Kidney (tissue), 14 donors: ENCODE results near the gene TRA2B. TPM values are rescaled to one million over a fixed set of nuclear protein-coding genes. Genes with fewer than 3 reads are reported as not detected.

ENCODE experiments used
- DNase-seq, 5 donors: peaks; one replicate each; pipeline ENCODE4 v3.0.0-alpha.2; 2013 to 2020
- FAIRE-seq: peaks from 2 replicates; lab custom pipeline; 2012; peaks lifted over from hg19 to GRCh38; lab: Jason Lieb, UNC
- H3K27ac ChIP-seq, 2 donors: one replicate each; pipeline ENCODE4 v1.7.0; 2013; ENCODE audit warnings: low read depth in 2 of 2, low read length in 2 of 2, inconsistent platforms in 1 of 2
- H3K27me3 ChIP-seq: one replicate; pipeline ENCODE4 v1.7.1; 2013; ENCODE audit warnings: low read length, inconsistent platforms; ENCODE audit not compliant: control insufficient read depth, insufficient read depth
- H3K36me3 ChIP-seq, 3 donors: one replicate each; pipeline versions ENCODE4 v1.7.0 to v1.7.1; 2013; ENCODE audit warnings: low read length in 3 of 3, control low read depth in 1 of 3, inconsistent platforms in 1 of 3; ENCODE audit not compliant: insufficient read depth in 3 of 3, control insufficient read depth in 2 of 3
- H3K4me1 ChIP-seq, 3 donors: one replicate each; pipeline versions ENCODE4 v1.7.0 to v1.7.1; 2013; ENCODE audit warnings: low read length in 3 of 3, inconsistent platforms in 1 of 3, low read depth in 1 of 3; ENCODE audit not compliant: control insufficient read depth in 2 of 3, insufficient read depth in 2 of 3
- H3K4me3 ChIP-seq, 3 donors: one replicate each; pipeline versions ENCODE4 v1.7.0 to v1.8.1; 2013; ENCODE audit warnings: low read length in 3 of 3, control low read depth in 1 of 3, inconsistent platforms in 1 of 3
- H3K9ac ChIP-seq, 3 donors: one replicate each; pipeline versions ENCODE4 v1.7.0 to v1.7.1; 2013; ENCODE audit warnings: low read length in 3 of 3, control low read depth in 1 of 3, inconsistent platforms in 1 of 3
- H3K9me3 ChIP-seq, 3 donors: one replicate each; pipeline versions ENCODE4 v1.7.0 to v1.7.1; 2013; ENCODE audit warnings: low read length in 3 of 3, control low read depth in 1 of 3, inconsistent platforms in 1 of 3; ENCODE audit not compliant: control insufficient read depth in 2 of 3, insufficient read depth in 1 of 3
- CTCF ChIP-seq: IDR thresholded peaks from 3 replicates; pipeline ENCODE4 v1.5.1; 2012; ENCODE audit warnings: mild to moderate bottlenecking, moderate library complexity, borderline replicate concordance; ENCODE audit not compliant: insufficient read depth; ENCODE audit errors: extremely low read depth
- intact Hi-C: fragments of 100-400 bp; cut with DNase I; formaldehyde crosslinking; loops from one replicate; pipeline ENCODE4 v1.11.1; 2022
- polyA plus RNA-seq: library from polyadenylated mRNA; stranded (reverse); fragments of 350-450 nt; fragmentation: Illumina TruSeq; extraction: RNeasy Lipid Tissue Mini Kit (QIAGEN cat#74804); gene quantifications from one replicate; pipeline ENCODE4 v1.2.3, GENCODE V29; 2014; ENCODE audit warnings: low read depth, low replicate concordance; ENCODE audit not compliant: insufficient read depth
- total RNA-seq: library from RNA; stranded (reverse); fragmentation: NEBNext Ultra II Directional; extraction: Animal tissue kit (Norgen Biotek cat#: 25700); gene quantifications from one replicate; pipeline ENCODE4 v1.2.1, GENCODE V29; 2021
- donor health status: control.
- donor health status: control.
- donor health status: control.
- donor health status: control.
- donor health status: control.
- donor health status: DM: yes; HTN: yes; CAD: no.
- donor health status: Normal renal cell carcinoma (clear cell type).

TRA2B gene
- total and polyA plus RNA-seq, 2 donors from 2014 or later = 66.8 to 109 TPM

GRCh38 chr3:185874119-185874518 lies 63.7 kb downstream of the TRA2B start:
- H3K9me3 ChIP-seq = no peaks in the 10 kb centered on the region
- intact Hi-C loops = no loop called here
- H3K4me1 ChIP-seq = no peaks in the 10 kb centered on the region
- no peak for DNase-seq
- FAIRE-seq = no peak
- H3K27ac ChIP-seq = no peak overlapping the region
- no peaks in the 10 kb centered on the region for H3K27me3 ChIP-seq
- no peak for TF ChIP-seq CTCF
- H3K36me3 ChIP-seq = no peaks in the 10 kb centered on the region
- no peak overlapping the region for H3K9ac ChIP-seq
- H3K4me3 ChIP-seq = no peak overlapping the region

DNA sequence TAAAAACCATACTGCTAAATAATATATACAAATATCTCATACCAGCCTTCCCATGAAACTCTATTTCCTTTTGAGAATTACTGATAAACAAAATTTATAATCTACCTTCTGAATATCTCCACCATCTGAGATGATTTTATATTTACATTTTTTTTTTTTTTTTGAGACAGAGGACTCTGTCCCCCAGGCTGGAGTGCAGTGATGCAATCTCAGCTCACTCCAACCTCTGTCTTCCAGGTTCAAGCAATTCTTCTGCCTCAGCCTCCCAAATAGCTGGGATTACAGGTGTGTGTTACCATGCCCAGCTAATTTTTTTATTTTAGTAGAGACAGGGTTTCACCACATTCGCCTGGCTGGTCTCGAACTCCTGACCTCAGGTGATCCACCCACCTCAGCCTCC lies 70.2 kb downstream of the TRA2B start:
- Histone ChIP-seq H3K27me3 (no peaks in the 10 kb centered on the region), H3K27ac (no peak overlapping the region), H3K4me1 (no peaks in the 10 kb centered on the region), H3K4me3 (no peak overlapping the region), H3K9me3 (peaks cover 0 to 2% (median 0%) of the 10 kb centered on the region in 3 donors), H3K36me3 (no peaks in the 10 kb centered on the region), H3K9ac (no peak overlapping the region)
- no peak for TF ChIP-seq CTCF
- DNase-seq (no peak), FAIRE-seq (no peak)
- intact Hi-C loops = no loop called here

DNA sequence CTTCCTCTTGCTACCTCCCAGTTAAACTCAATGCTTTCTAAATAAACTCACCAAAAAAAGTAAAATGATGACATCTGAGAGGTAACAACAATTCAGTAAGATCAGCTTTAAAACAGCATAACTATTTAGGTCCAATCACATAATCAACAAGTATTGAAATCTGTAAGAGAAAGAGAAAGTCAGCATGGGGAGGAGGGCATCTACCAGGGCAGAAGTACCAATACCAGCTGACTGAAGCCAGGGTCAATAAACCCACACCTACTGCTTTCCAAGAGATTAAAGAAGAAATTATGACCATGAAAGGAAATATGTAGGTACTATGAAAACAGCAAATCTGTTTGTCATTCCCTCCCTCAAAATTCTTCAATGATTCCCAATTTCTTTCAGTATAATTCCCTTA lies 70.8 kb downstream of the TRA2B start:
- Histone ChIP-seq H3K9ac (no peak overlapping the region), H3K36me3 (no peaks in the 10 kb centered on the region), H3K27ac (no peak overlapping the region), H3K27me3 (no peaks in the 10 kb centered on the region), H3K4me1 (no peaks in the 10 kb centered on the region), H3K4me3 (no peak overlapping the region), H3K9me3 (peaks cover 0 to 2% (median 0%) of the 10 kb centered on the region in 3 donors)
- no peak for DNase-seq
- no peak for TF ChIP-seq CTCF
- no peak for FAIRE-seq
- intact Hi-C loops = no loop called here

DNA sequence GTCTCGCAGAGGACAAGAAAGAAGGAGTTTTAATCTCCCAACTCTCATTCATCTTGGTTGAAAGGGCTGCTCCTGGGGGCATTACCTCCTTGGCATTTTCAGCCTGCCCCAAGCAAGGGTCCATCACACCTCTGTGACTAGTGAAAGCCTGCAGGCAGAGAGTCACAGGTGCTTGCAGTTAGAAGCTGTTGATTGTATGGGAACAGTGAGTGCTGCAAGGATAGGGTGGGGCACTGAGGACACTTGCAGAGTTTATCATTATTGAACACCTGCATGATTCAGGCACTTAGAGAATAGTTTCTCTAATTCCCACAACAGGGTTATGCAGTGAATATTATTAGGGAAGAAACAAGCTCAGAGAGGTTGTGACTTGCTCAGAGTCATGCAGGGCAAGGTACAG lies 71.3 kb downstream of the TRA2B start:
- Histone ChIP-seq H3K4me1 (no peaks in the 10 kb centered on the region), H3K9me3 (peaks cover 0 to 2% (median 0%) of the 10 kb centered on the region in 3 donors), H3K27me3 (no peaks in the 10 kb centered on the region), H3K9ac (no peak overlapping the region), H3K27ac (no peak overlapping the region), H3K36me3 (no peaks in the 10 kb centered on the region), H3K4me3 (no peak overlapping the region)
- DNase-seq (no peak), FAIRE-seq (no peak)
- intact Hi-C loops = no loop called here
- TF ChIP-seq CTCF = no peak
